HCT116 (cell line): ENCODE results near the gene CACNA1E. TPM values are rescaled to one million over a fixed set of nuclear protein-coding genes. Genes with fewer than 3 reads are reported as not detected.

Experiments used
- ATAC-seq: fragments of 200-7000 bp; cut with Tn5 transposase; 2 replicates; pipeline ENCODE4 v1.9.1; 2020; ENCODE audit warnings: mild to moderate bottlenecking, moderate library complexity
- BruUV-seq: library from RNA; stranded (reverse); fragments of 400-500 nt; replicated peaks from 2 replicates; lab custom pipeline; 2021; lab: Mats Ljungman, UMichigan
- CTCF ChIA-PET: fragments of 300-600 bp; sonication (Branson Sonifier 250); formaldehyde crosslinking; loops from one replicate; lab custom pipeline; 2021; ENCODE audit warnings: antibody characterized with exemption; lab: Charles Lee
- POLR2A ChIA-PET: fragments of 300-600, 350-600 bp; sonication (Branson Sonifier 250); formaldehyde crosslinking; loops from one replicate; lab custom pipeline; 2021; ENCODE audit warnings: antibody characterized with exemption; lab: Charles Lee
- RAD21 ChIA-PET, 2 experiments: fragments of 300-600 bp; sonication (Branson Sonifier 250); formaldehyde crosslinking; loops; one replicate each; lab custom pipeline; 2023; ENCODE audit warnings: low total read pairs in 2 of 2; ENCODE audit not compliant: uncharacterized antibody in 2 of 2, unreplicated experiment in 2 of 2, low non-redundant PET in 1 of 2; lab: Charles Lee
- DNase-seq: peaks from one replicate; pipeline ENCODE4 v3.0.0-alpha.2; 2010; ENCODE audit warnings: low read depth, low spot score
- H2AFZ ChIP-seq: fragments of 200-600 bp; shearing (Covaris generic), sonication (generic); 2 replicates; pipeline ENCODE4 v1.6.1; 2017; ENCODE audit warnings: low read depth, mixed run types, mixed read lengths, antibody characterized with exemption, low read length; ENCODE audit not compliant: poor library complexity, severe bottlenecking
- H3K27ac ChIP-seq: 2 replicates; pipeline ENCODE4 v1.5.1; 2012; ENCODE audit warnings: low read depth, low read length
- H3K27me3 ChIP-seq: fragments of 200-600 bp; sonication (generic); 2 replicates; pipeline ENCODE4 v1.6.1; 2016; ENCODE audit warnings: mixed run types, low read length, mixed read lengths; ENCODE audit not compliant: insufficient read depth
- H3K36me3 ChIP-seq, 2 experiments: fragments of 200-500 bp in 1 of 2; fragments of 200-600 bp in 1 of 2; sonication (Bioruptor generic) in 1 of 2; sonication (generic) in 1 of 2; 2 replicates each; pipeline versions ENCODE4 v1.5.1 to v1.6.1; 2014 to 2016; ENCODE audit warnings: low read length in 2 of 2, inconsistent platforms in 1 of 2, mixed read lengths in 1 of 2, mixed run types in 1 of 2; ENCODE audit not compliant: insufficient read depth in 2 of 2, control insufficient read depth in 1 of 2
- H3K4me1 ChIP-seq, 2 experiments: fragments of 200-600 bp in 1 of 2; sonication (generic) in 1 of 2; 2 replicates each; pipeline versions ENCODE4 v1.5.1 to v1.6.1; 2012 to 2017; ENCODE audit warnings: low read length in 2 of 2, inconsistent platforms in 1 of 2, mild to moderate bottlenecking in 1 of 2, mixed read lengths in 1 of 2, mixed run types in 1 of 2, moderate library complexity in 1 of 2; ENCODE audit not compliant: insufficient read depth in 2 of 2, control insufficient read depth in 1 of 2
- H3K4me2 ChIP-seq: fragments of 200-600 bp; sonication (generic); 2 replicates; pipeline ENCODE4 v1.6.1; 2017; ENCODE audit warnings: mixed run types, low read length, mixed read lengths
- H3K4me3 ChIP-seq, 2 experiments: fragments of 200-600 bp in 1 of 2; sonication (generic) in 1 of 2; replicated peaks in 1 of 2; 2 replicates each; pipeline ENCODE4 v1.5.1; 2011 to 2016; ENCODE audit warnings: low read length in 2 of 2, control low read depth in 1 of 2, low read depth in 1 of 2, mild to moderate bottlenecking in 1 of 2, mixed read lengths in 1 of 2, mixed run types in 1 of 2
- H3K79me2 ChIP-seq: fragments of 200-600 bp; sonication (generic); 2 replicates; pipeline ENCODE4 v1.6.1; 2017; ENCODE audit warnings: mild to moderate bottlenecking, mixed run types, low read length, moderate library complexity, mixed read lengths; ENCODE audit not compliant: insufficient read depth
- H3K9ac ChIP-seq: fragments of 200-600 bp; sonication (generic); 2 replicates; pipeline ENCODE4 v1.6.1; 2016; ENCODE audit warnings: low read length, mixed read lengths
- H3K9me2 ChIP-seq: fragments of 200-600 bp; sonication (generic), shearing (Covaris generic); 2 replicates; pipeline ENCODE4 v1.6.1; 2017; ENCODE audit warnings: mixed run types, mild to moderate bottlenecking, moderate library complexity; ENCODE audit not compliant: insufficient read depth
- H3K9me3 ChIP-seq, 2 experiments: fragments of 200-500 bp in 1 of 2; fragments of 200-600 bp in 1 of 2; sonication (Bioruptor generic) in 1 of 2; sonication (generic) in 1 of 2; 2 replicates each; pipeline ENCODE4 v1.6.1; 2014 to 2017; ENCODE audit warnings: low read length in 2 of 2, mixed read lengths in 2 of 2, inconsistent platforms in 1 of 2, low read depth in 1 of 2, mild to moderate bottlenecking in 1 of 2, mixed run types in 1 of 2, moderate library complexity in 1 of 2; ENCODE audit not compliant: control insufficient read depth in 1 of 2, insufficient read depth in 1 of 2
- H4K20me1 ChIP-seq: fragments of 200-600 bp; sonication (generic), shearing (Covaris generic); 2 replicates; pipeline ENCODE4 v1.6.1; 2017; ENCODE audit warnings: mixed run types, mild to moderate bottlenecking, moderate library complexity; ENCODE audit not compliant: insufficient read depth
- CBX3 ChIP-seq: IDR thresholded peaks from 2 replicates; pipeline ENCODE4 v1.6.1; 2012; ENCODE audit warnings: low read depth
- EGR1 ChIP-seq: IDR thresholded peaks from 2 replicates; pipeline ENCODE4 v1.6.1; 2012; ENCODE audit warnings: low read depth
- EZH2 ChIP-seq: fragments of 200-600 bp; sonication (generic); IDR thresholded peaks from 2 replicates; pipeline ENCODE4 v1.6.1; 2017; ENCODE audit warnings: antibody characterized with exemption, mixed run types
- FOSL1 ChIP-seq: IDR thresholded peaks from 2 replicates; pipeline ENCODE4 v1.6.1; 2012; ENCODE audit warnings: low read depth
- JUND ChIP-seq: IDR thresholded peaks from 2 replicates; pipeline ENCODE4 v1.6.1; 2012
- POLR2A ChIP-seq: IDR thresholded peaks from 2 replicates; pipeline ENCODE4 v1.7.0; 2011; ENCODE audit warnings: borderline replicate concordance; ENCODE audit not compliant: insufficient read depth, insufficient read length; ENCODE audit errors: extremely low read depth
- POLR2AphosphoS5 ChIP-seq: IDR thresholded peaks from 2 replicates; pipeline ENCODE4 v1.6.1; 2011; ENCODE audit warnings: mild to moderate bottlenecking, low read depth, low read length, moderate library complexity
- RAD21 ChIP-seq: IDR thresholded peaks from 2 replicates; pipeline ENCODE4 v1.6.1; 2012; ENCODE audit warnings: low read depth, mild to moderate bottlenecking
- SIN3A ChIP-seq: IDR thresholded peaks from 2 replicates; pipeline ENCODE4 v1.6.1; 2012; ENCODE audit warnings: low read depth
- SP1 ChIP-seq: IDR thresholded peaks from 2 replicates; pipeline ENCODE4 v1.6.1; 2012; ENCODE audit warnings: low read depth
- SRF ChIP-seq: IDR thresholded peaks from 2 replicates; pipeline ENCODE4 v1.6.1; 2012; ENCODE audit warnings: low read depth
- YY1 ChIP-seq: IDR thresholded peaks from 2 replicates; pipeline ENCODE4 v1.6.1; 2011; ENCODE audit warnings: low read length, low read depth, moderate library complexity, mild to moderate bottlenecking; ENCODE audit not compliant: insufficient replicate concordance; ENCODE audit errors: extremely low read depth
- ZNF274 ChIP-seq: fragments of 200-500 bp; sonication (Bioruptor generic); IDR thresholded peaks from 2 replicates; pipeline ENCODE4 v1.6.1; 2014; ENCODE audit warnings: mild to moderate bottlenecking, low read depth, low read length, inconsistent platforms
- intact Hi-C: fragments of 100-400 bp; cut with micrococcal nuclease; formaldehyde crosslinking; loops from 2 replicates; pipeline ENCODE4 v1.10.0; 2022
- total RNA-seq: library from RNA; stranded (reverse); gene quantifications from one replicate; pipeline ENCODE4 v1.2.1, GENCODE V29; 2021; ENCODE audit not compliant: unreplicated experiment
- TF ChIP-seq, protein P1 (sequence below): IDR thresholded peaks from 2 replicates; pipeline ENCODE4 v1.6.1; 2012
- TF ChIP-seq, protein P2 (sequence below): IDR thresholded peaks from 2 replicates; pipeline ENCODE4 v1.6.1; 2012
- TF ChIP-seq, protein P3 (sequence below): IDR thresholded peaks from 2 replicates; pipeline ENCODE4 v1.6.1; 2011; ENCODE audit warnings: mild to moderate bottlenecking, low read length, moderate library complexity; ENCODE audit not compliant: insufficient replicate concordance; ENCODE audit errors: extremely low read depth
- TF ChIP-seq, protein P4 (sequence below): IDR thresholded peaks from 2 replicates; pipeline ENCODE4 v1.6.1; 2012; ENCODE audit warnings: low read depth

The CACNA1E gene
- total RNA-seq, 1 experiment from 2014 or later = 0.02 TPM

DNA sequence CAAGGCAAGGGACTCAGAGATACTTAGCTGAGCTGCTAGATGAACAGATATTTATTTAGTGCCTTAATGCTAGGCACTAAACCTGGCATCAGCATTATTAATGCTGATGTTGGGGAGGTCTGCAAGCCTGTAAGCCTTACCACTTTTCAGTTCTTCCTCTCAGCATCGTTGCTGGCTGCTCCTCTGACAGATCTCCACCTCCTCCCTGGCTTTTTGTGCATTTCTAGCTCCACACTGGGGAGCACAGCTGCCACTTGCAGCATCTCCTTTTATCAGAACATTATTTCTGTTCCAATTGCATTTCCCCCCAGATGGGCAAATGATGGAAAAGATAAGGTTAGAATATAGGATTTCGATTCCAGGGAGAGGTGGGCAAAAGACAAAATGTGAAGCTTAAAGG is 34.8 kb downstream of the CACNA1E start:
- Histone ChIP-seq H3K79me2 (no peaks in the 10 kb centered on the region), H3K4me3 (no peak overlapping the region), H3K36me3 (no peaks in the 10 kb centered on the region), H3K9me2 (no peaks in the 10 kb centered on the region), H2AFZ (no peak overlapping the region), H3K27me3 (0 out of 2 replicates have a peak, but pooled peaks cover 8% of the 10 kb centered on the region), H3K9ac (no peak overlapping the region)
- DNase-seq = no peak
- no peak for TF ChIP-seq EGR1
- no peak for TF ChIP-seq JUND
- no peak for TF ChIP-seq FOSL1
- no peak for TF ChIP-seq SP1
- no peak for TF ChIP-seq POLR2A
- TF ChIP-seq RAD21 = no peak
- TF ChIP-seq, protein P1, sequence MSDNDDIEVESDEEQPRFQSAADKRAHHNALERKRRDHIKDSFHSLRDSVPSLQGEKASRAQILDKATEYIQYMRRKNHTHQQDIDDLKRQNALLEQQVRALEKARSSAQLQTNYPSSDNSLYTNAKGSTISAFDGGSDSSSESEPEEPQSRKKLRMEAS = no peak
- TF ChIP-seq, protein P2, sequence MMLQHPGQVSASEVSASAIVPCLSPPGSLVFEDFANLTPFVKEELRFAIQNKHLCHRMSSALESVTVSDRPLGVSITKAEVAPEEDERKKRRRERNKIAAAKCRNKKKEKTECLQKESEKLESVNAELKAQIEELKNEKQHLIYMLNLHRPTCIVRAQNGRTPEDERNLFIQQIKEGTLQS = no peak
- TF ChIP-seq YY1 = no peak
- TF ChIP-seq EZH2 = no peak
- no peak for TF ChIP-seq SIN3A
- TF ChIP-seq, protein P3, sequence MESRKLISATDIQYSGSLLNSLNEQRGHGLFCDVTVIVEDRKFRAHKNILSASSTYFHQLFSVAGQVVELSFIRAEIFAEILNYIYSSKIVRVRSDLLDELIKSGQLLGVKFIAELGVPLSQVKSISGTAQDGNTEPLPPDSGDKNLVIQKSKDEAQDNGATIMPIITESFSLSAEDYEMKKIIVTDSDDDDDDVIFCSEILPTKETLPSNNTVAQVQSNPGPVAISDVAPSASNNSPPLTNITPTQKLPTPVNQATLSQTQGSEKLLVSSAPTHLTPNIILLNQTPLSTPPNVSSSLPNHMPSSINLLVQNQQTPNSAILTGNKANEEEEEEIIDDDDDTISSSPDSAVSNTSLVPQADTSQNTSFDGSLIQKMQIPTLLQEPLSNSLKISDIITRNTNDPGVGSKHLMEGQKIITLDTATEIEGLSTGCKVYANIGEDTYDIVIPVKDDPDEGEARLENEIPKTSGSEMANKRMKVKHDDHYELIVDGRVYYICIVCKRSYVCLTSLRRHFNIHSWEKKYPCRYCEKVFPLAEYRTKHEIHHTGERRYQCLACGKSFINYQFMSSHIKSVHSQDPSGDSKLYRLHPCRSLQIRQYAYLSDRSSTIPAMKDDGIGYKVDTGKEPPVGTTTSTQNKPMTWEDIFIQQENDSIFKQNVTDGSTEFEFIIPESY = no peak
- no peak for TF ChIP-seq POLR2AphosphoS5
- no peak for TF ChIP-seq ZNF274
- TF ChIP-seq, protein P4, sequence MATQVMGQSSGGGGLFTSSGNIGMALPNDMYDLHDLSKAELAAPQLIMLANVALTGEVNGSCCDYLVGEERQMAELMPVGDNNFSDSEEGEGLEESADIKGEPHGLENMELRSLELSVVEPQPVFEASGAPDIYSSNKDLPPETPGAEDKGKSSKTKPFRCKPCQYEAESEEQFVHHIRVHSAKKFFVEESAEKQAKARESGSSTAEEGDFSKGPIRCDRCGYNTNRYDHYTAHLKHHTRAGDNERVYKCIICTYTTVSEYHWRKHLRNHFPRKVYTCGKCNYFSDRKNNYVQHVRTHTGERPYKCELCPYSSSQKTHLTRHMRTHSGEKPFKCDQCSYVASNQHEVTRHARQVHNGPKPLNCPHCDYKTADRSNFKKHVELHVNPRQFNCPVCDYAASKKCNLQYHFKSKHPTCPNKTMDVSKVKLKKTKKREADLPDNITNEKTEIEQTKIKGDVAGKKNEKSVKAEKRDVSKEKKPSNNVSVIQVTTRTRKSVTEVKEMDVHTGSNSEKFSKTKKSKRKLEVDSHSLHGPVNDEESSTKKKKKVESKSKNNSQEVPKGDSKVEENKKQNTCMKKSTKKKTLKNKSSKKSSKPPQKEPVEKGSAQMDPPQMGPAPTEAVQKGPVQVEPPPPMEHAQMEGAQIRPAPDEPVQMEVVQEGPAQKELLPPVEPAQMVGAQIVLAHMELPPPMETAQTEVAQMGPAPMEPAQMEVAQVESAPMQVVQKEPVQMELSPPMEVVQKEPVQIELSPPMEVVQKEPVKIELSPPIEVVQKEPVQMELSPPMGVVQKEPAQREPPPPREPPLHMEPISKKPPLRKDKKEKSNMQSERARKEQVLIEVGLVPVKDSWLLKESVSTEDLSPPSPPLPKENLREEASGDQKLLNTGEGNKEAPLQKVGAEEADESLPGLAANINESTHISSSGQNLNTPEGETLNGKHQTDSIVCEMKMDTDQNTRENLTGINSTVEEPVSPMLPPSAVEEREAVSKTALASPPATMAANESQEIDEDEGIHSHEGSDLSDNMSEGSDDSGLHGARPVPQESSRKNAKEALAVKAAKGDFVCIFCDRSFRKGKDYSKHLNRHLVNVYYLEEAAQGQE = no peak
- TF ChIP-seq SRF = no peak
- TF ChIP-seq CBX3 = no peak
- TF ChIP-seq, all 23 proteins: peak for 0
- ChIA-PET RAD21 (no interaction called here), CTCF (no interaction called here), POLR2A (no interaction called here)
- no peaks in the 10 kb centered on the region for H3K4me1 ChIP-seq
- no peak overlapping the region for H3K4me2 ChIP-seq
- no peaks in the 10 kb centered on the region for H3K9me3 ChIP-seq
- no peaks in the 10 kb centered on the region for H4K20me1 ChIP-seq
- no peak overlapping the region for H3K27ac ChIP-seq
- no peak for ATAC-seq
- BruUV-seq = no TSS peak
- intact Hi-C loops = no loop called here
